Caki2 (cell line): ENCODE data around the gene CRTC2. TPM values are rescaled to one million over a fixed set of nuclear protein-coding genes. Genes with fewer than 3 reads are reported as not detected.
"Not testable (repeated sequence)": the region's sequence is repeated elsewhere in the genome, so short reads cannot be mapped to it uniquely, and the experiment has no call there.

Experiments
- DNase-seq: peaks from one replicate; pipeline ENCODE4 v3.0.0-alpha.2; 2015; ENCODE audit warnings: low read depth
- in situ Hi-C: cut with HindIII; loops from 2 replicates; pipeline ENCODE4 v1.10.0; 2016; ENCODE audit warnings: low sequenced_read_pairs, low pct_unique_long_range_greater_than_20kb, mixed read lengths
- total RNA-seq: library from RNA; depleted of rRNA; stranded (reverse); fragments of >200 nt; shearing (Covaris generic); gene quantifications from 2 replicates; pipeline ENCODE4 v1.2.3, GENCODE V29; 2014; ENCODE audit warnings: low replicate concordance; rRNA removed

The CRTC2 gene
- total RNA-seq, 1 experiment from 2014 or later = 2.2 TPM

- DNase-seq = no peak
- in situ Hi-C loops = no loop called here
These were observed 38.2 kb downstream of the CRTC2 start for GRCh38 chr1:153919876-153920852.

GRCh38 chr1:153916297-153916696, 42.1 kb downstream of the CRTC2 start:
- DNase-seq = no peak
- in situ Hi-C loops = no loop called here

- in situ Hi-C loops = no loop called here
- no peak for DNase-seq
These were observed 46.1 kb downstream of the CRTC2 start for GRCh38 chr1:153912349-153912748.

GRCh38 chr1:153910560-153910959, 47.9 kb downstream of the CRTC2 start:
- DNase-seq, in situ Hi-C loops: not testable (repeated sequence)

- in situ Hi-C loops = no loop called here
- no peak for DNase-seq
These were observed 50.3 kb downstream of the CRTC2 start for GRCh38 chr1:153908071-153908470.

GRCh38 chr1:153907134-153907533, 51.3 kb downstream of the CRTC2 start:
- in situ Hi-C loops = no loop called here
- DNase-seq = no peak

- in situ Hi-C loops = no loop called here
- DNase-seq = no peak
These were observed 52.0 kb downstream of the CRTC2 start for GRCh38 chr1:153906396-153906795.

GRCh38 chr1:153905908-153906307, 52.5 kb downstream of the CRTC2 start:
- in situ Hi-C loops, DNase-seq: not testable (repeated sequence)

GRCh38 chr1:153903841-153904455, 54.5 kb downstream of the CRTC2 start:
- DNase-seq = no peak
- in situ Hi-C loops = no loop called here

- in situ Hi-C loops = no loop called here
- DNase-seq = no peak
These were observed 58.9 kb downstream of the CRTC2 start for GRCh38 chr1:153899509-153899908.

Other genes starting within 250 kb of the CRTC2 start
- gene INTS3, start 230.6 kb downstream of the CRTC2 start, total RNA-seq = 19.9 and 23.1 TPM in 2 replicates
- 34.8 and 43.2 TPM in 2 replicates for gene SLC27A3, start 183.2 kb downstream of the CRTC2 start, total RNA-seq
- 1.1 and 1.4 TPM in 2 replicates for gene GATAD2B, start 35.6 kb downstream of the CRTC2 start, total RNA-seq
- gene DENND4B, start 11.9 kb downstream of the CRTC2 start, total RNA-seq = 5.5 and 7.7 TPM in 2 replicates
- 320 and 348 TPM in 2 replicates for gene SLC39A1, start 4.9 kb upstream of the CRTC2 start, total RNA-seq
- gene CREB3L4, start 9.3 kb upstream of the CRTC2 start, total RNA-seq = 28.4 and 32.2 TPM in 2 replicates
- gene JTB, start 19.1 kb upstream of the CRTC2 start, total RNA-seq = 355 and 416 TPM in 2 replicates
- 18.3 and 34.7 TPM in 2 replicates for gene RAB13, start 27.7 kb upstream of the CRTC2 start, total RNA-seq
- 2,094 and 2,421 TPM in 2 replicates for gene RPS27, start 32.1 kb upstream of the CRTC2 start, total RNA-seq
- 0.07 TPM in 1 of 2 replicates, not detected in the other for gene NUP210L, start 196.5 kb upstream of the CRTC2 start, total RNA-seq
- gene TPM3, start 233.5 kb upstream of the CRTC2 start, total RNA-seq = 631 and 793 TPM in 2 replicates
- not detected in 2 replicates for gene CFAP141, start 247.7 kb upstream of the CRTC2 start, total RNA-seq